Stimulated activated CD8-positive, alpha-beta memory T cell treated with anti-CD3 and anti-CD28 coated beads, Interleukin-15, amount 100 ng/mL, for 4 hours (primary cell): ENCODE data around the gene SND1.

Experiments used
- DNase-seq, 2 donors: peaks; one replicate each; pipeline ENCODE4 v3.0.0-alpha.2; 2020; ENCODE audit warnings: low read depth in 2 of 2

Gene SND1

GRCh38 chr7:128068785-128069184 is 416.8 kb downstream of the SND1 start:
- no peak for DNase-seq

DNA sequence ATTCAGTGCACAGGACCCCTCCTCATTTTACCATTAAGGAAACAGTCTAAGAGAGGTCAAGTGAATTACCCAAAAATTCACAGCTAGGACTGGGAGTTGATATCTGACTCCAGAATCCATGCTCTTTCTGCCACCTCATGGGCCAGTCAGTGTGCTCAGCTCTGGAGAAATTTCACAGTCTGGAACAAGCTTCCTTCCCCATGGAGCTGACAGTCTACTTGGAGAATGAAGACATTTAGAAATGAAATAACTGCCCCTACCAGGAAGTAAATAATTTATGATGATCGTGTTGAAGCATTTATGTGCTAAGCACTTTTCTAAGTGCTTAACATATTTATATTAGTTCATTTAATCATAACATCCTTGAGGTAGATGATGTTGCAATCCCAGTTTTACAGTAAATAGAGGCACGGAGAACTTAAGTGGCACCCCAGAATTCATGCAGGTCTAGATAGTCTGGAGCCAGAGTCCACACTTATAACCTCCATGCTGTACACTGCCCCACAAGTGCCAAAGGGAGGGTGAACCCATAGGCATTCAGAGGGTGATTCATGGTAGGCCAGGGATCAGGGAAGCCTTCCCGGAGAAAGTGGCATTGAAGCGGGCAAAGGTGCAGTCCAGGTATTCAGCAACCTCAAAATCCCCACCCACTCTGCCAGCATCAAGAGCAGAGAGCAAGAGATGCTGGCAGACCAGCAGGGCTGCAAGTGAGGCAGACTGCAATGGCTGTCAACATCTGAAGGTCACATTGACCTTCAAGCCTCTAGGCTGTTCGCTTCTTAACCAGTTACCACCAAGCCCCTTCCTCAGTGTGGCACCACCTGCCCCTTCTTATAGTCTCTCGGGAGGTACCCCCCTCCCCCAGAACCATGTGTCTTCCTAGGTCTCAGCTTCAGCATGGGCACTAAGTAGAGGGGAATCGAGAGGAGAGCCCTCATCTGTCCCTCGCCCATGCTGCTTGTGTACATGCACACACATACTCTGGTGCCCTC is 417.7 kb downstream of the SND1 start:
- no peak for DNase-seq

DNA sequence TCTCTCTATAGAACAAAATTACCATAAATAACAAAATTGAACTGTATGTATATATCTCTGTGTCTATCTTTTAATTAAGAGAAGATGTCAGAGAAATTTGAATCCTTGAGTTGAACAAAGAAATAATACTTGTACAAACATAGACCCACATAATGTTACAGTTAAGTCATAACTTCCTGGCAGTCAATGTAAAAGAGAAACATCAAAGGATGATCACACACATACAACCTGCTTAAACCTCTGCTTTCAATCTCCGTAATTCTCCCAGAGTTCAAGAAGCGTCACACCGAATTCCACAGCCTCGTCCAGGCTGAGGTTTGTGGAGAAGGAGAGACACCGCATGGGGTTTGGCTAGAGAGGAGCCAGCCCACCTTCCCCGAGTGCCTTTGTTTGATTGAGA is 419.4 kb downstream of the SND1 start:
- no peak for DNase-seq

DNA sequence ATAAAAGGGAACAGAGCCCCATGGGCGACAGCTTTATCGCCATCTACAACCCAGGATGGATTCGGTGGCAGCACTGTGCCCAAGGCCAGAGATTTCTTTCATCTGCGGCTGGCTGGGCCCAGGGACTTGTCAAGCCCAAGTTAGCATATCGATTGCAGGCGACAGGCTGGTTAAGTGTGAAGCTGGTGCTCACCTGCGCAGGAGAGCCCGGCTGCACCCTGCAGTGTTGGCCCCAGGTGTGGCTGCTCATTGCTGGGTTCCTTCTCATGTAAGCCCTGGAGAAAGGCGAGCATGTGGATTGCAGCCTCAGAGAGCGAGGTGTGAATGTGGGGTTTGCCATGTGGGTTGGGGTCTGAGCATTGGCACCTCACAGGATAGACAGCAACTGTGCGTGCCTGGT is 419.8 kb downstream of the SND1 start:
- no peak for DNase-seq

GRCh38 chr7:128073671-128074310 is 421.8 kb downstream of the SND1 start:
- DNase-seq, result no peak

DNA sequence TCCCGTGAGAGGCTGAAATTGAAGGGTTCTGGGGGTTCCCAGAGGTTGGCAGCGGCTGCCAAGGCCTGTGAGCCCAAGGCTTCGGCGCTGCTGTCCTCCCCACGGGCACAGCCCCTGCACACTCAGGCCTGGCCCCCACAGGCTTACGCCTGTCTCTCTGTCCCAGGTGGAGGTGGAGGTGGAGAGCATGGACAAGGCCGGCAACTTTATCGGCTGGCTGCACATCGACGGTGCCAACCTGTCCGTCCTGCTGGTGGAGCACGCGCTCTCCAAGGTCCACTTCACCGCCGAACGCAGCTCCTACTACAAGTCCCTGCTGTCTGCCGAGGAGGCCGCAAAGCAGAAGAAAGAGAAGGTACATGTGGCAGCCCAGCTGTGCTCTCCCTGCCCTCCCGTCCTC is 422.3 kb downstream of the SND1 start:
- DNase-seq, result no peak

DNA sequence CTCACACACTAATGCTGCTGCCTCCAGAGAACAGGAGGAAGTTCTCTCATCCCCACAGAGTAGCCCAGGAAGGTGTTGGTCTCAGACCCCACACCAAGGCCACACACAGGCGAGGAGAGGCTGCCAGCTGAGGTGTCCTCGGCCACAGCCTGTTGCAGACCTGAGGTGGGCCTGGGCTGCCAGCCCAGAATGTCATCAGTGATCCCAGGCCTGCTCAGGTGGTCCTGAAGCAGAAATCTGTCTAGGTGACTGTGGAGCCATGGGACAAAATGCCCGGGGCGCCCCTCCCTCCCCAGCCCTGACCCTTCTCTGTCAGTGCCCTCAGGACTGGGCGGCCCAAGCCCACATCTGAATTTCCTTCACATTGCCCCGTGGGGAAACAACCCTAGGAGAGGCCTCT is 422.7 kb downstream of the SND1 start:
- no peak for DNase-seq

GRCh38 chr7:128075242-128076095 is 423.5 kb downstream of the SND1 start:
- no peak for DNase-seq

DNA sequence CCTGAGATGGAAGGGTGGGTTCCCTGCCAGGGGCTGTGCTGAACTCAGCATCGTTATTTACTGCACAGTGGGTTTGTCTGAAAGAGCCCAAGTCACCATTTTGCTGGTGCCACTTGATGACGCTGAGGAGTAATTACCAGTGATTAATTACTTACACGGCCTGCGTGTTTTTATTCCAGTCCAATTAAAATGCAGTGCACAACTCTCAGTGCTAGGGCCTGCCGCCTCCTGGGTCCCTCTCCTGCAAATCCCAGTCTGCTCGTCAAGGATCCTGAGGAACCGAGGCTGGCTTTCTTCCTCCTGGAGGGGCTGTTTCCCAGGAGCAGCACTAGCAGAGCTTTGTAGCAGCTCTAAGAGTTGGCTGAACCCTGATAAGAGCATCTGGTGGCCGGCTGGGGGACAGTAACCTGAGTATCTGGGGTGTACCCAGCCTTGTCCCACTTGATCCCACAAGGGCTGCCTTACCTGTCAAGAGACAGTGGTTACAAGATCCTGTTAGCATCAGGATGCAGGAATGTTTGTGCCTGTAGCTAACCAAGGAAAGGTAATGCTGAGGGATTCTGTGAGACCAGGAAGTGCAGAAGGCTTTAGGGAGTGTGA is 424.3 kb downstream of the SND1 start:
- DNase-seq, result no peak

- DNase-seq, result no peak
These were observed 424.8 kb downstream of the SND1 start for GRCh38 chr7:128076796-128077271.

GRCh38 chr7:128078309-128078708 is 426.3 kb downstream of the SND1 start:
- DNase-seq, result no peak

DNA sequence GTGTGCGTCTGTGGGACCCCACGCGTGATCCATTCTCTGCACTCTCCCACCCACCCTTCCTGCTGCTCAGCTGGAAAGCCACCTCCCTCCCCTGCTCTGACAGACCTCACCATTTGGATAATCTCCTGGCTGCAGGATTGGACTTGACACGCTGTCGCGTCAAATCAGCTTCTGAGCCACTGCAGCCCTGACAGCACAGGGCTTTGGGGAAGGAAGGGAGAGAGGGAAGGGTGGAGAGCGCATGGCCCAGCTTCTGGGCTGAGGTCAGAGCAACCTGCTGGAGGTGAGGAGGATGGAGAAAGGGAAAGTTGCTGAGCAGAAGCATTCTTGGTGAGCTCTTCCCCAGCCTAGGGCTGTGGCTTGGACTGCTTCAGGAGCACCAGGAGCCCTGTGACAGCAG is 428.2 kb downstream of the SND1 start:
- DNase-seq, result no peak

- no peak for DNase-seq
These were observed 429.4 kb downstream of the SND1 start for GRCh38 chr7:128081351-128081750.

DNA sequence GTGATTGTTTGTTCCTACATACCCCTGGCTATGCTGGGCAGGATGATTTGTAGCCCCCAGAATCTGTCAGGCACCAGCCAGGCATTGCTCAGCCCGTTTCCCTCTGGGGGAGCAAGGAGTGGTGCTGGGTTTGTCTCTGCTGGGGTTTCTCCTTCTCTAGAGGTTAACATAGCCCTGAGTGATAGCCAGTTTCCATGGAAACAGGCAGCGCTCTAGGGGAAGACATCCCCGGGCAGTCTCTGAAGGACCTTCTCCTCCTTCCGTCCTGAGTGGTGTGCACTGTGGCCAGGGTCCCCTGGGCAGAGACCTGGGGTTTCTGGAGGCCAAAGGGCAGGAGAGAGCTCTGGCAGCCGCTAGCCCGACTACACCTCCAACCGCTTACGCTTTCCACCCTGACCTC is 429.8 kb downstream of the SND1 start:
- DNase-seq, result no peak

DNA sequence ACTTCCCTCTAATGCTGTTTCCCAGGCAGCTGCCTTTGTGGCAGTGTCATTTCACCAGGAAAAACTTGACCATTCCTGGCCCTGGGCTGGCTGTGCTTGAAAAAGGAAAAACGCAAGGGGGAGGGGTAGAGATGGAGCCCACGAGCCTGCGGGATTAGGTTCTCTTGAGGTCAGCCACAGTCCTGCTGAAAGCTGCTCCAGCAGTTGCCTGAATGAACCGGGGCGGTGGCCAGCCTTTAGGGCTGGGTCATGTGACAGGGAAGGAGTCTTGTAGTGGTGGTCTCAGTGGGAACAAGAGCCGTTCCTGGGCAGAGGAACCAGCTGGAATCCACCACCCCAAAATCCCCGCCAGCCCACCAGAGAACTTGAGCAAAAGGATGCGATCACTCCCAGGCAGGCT is 430.4 kb downstream of the SND1 start:
- DNase-seq, result no peak

- DNase-seq, result no peak
These were observed 433.1 kb downstream of the SND1 start for GRCh38 chr7:128084896-128085608.

- no peak for DNase-seq
These were observed 438.5 kb downstream of the SND1 start for GRCh38 chr7:128090492-128090891.

DNA sequence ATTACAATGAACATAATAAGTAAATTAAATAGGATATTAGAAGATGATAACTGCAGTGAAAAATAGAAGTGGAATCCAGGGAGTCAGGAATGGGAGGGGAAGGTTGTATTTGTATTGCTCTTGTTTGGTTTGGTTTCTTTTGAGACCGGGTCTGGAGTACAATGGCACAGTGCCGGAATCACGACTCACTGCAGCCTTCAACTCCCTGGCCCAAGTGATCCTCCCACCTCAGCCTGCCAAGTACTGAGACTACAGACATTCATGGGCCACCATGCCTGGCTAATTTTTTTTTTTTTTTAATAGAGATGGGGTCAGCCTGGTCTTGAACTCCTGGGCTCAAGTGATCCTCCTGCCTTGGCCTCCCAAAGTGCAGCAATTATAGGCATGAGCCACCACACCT is 439.1 kb downstream of the SND1 start:
- no peak for DNase-seq

DNA sequence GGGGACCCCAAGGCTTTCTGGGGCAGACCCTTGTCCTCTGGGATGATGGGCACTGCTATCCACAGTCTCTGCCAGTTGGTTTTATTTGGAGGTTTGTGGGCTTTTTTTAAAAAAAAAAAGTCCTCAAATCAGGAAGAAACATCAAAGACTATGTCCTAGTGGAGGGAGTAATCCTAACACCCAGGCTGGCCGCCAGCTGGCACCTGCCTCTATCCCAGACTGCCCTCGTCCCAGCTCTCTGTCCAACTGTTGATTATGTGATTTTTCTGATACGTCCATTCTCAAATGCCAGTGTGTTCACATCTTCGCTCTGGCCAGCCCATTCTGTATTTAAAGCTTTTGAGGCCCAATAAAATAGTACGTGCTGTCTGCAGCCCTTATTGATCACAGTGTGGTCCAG is 440.2 kb downstream of the SND1 start:
- no peak for DNase-seq

GRCh38 chr7:128093614-128094570 is 441.9 kb downstream of the SND1 start:
- DNase-seq, result no peak
